Renal cortical epithelial cell (primary cell): ENCODE data around the gene PTH2R. TPM values are rescaled to one million over a fixed set of nuclear protein-coding genes. Genes with fewer than 3 reads are reported as not detected.

Experiments
- total RNA-seq: library from RNA; depleted of rRNA; stranded (reverse); fragments of >200 nt; gene quantifications from 2 replicates; pipeline ENCODE4 v1.2.3, GENCODE V29; 2014

The PTH2R gene
- total RNA-seq, 1 donor from 2014 or later = 3.2 TPM

Other genes with a start within 250 kb of the PTH2R start
- gene CRYGA, start 243.2 kb upstream of the PTH2R start, total RNA-seq = not detected in 2 replicates
- not detected in 2 replicates for gene C2orf80, start 216.8 kb upstream of the PTH2R start, total RNA-seq
- 89.7 and 202 TPM in 2 replicates for gene IDH1, start 151.7 kb upstream of the PTH2R start, total RNA-seq
- gene PIKFYVE, start 140.5 kb upstream of the PTH2R start, total RNA-seq = 16.3 and 40.8 TPM in 2 replicates